Activated CD4-positive, alpha-beta T cell treated with anti-CD3 and anti-CD28 coated beads for 48 hours (primary cell): ENCODE results near the gene CDK5RAP1.

ENCODE experiments used
- DNase-seq: peaks from one replicate; pipeline ENCODE4 v3.0.0-alpha.2; 2020

CDK5RAP1 gene

GRCh38 chr20:33373735-33374605 is 27.3 kb downstream of the CDK5RAP1 start:
- DNase-seq, result no peak

GRCh38 chr20:33372993-33373441 is 28.3 kb downstream of the CDK5RAP1 start:
- DNase-seq, result no peak

- DNase-seq, result peak; percentile 32
Measured at GRCh38 chr20:33370291-33370690, 31.0 kb downstream of the CDK5RAP1 start.

GRCh38 chr20:33362898-33363297 is 38.4 kb downstream of the CDK5RAP1 start:
- DNase-seq, result no peak

- no peak for DNase-seq
Measured at GRCh38 chr20:33359399-33360261, 41.7 kb downstream of the CDK5RAP1 start.

- no peak for DNase-seq
Measured at GRCh38 chr20:33353013-33353402, 48.3 kb downstream of the CDK5RAP1 start.

- no peak for DNase-seq
Measured at GRCh38 chr20:33352258-33353012, 48.9 kb downstream of the CDK5RAP1 start.

- no peak for DNase-seq
Measured at GRCh38 chr20:33351696-33352095, 49.6 kb downstream of the CDK5RAP1 start.

- DNase-seq, result no peak
Measured at GRCh38 chr20:33349493-33349892, 51.8 kb downstream of the CDK5RAP1 start.

GRCh38 chr20:33348136-33348937 is 53.0 kb downstream of the CDK5RAP1 start:
- no peak for DNase-seq

GRCh38 chr20:33345342-33345741 is 56.0 kb downstream of the CDK5RAP1 start:
- DNase-seq, result no peak

GRCh38 chr20:33343521-33343920 is 57.8 kb downstream of the CDK5RAP1 start:
- no peak for DNase-seq

GRCh38 chr20:33339515-33340058 is 61.7 kb downstream of the CDK5RAP1 start:
- DNase-seq, result no peak

- DNase-seq, result no peak
Measured at GRCh38 chr20:33338467-33339258, 62.7 kb downstream of the CDK5RAP1 start.

GRCh38 chr20:33337531-33338165 is 63.7 kb downstream of the CDK5RAP1 start:
- no peak for DNase-seq

- DNase-seq, result no peak
Measured at GRCh38 chr20:33337119-33337518, 64.2 kb downstream of the CDK5RAP1 start.

- no peak for DNase-seq
Measured at GRCh38 chr20:33336375-33336774, 64.9 kb downstream of the CDK5RAP1 start.

- DNase-seq, result no peak
Measured at GRCh38 chr20:33334111-33334510, 67.2 kb downstream of the CDK5RAP1 start.

- no peak for DNase-seq
Measured at GRCh38 chr20:33333616-33334015, 67.7 kb downstream of the CDK5RAP1 start.

GRCh38 chr20:33332905-33333456 is 68.3 kb downstream of the CDK5RAP1 start:
- no peak for DNase-seq
